PC-3 (cell line): ENCODE results near the gene PTCH1. TPM values are rescaled to one million over a fixed set of nuclear protein-coding genes. Genes with fewer than 3 reads are reported as not detected.
A peak's percentile ranks its signal among the peaks of the same experiment; 100 is the strongest.

Experiments used
- ATAC-seq: fragments of 200-7000 bp; cut with Tn5 transposase; 2 replicates; pipeline ENCODE4 v1.9.1; 2020; ENCODE audit warnings: mild to moderate bottlenecking, moderate library complexity
- BruUV-seq: library from RNA; stranded (reverse); fragments of 400-500 nt; replicated peaks from 2 replicates; lab custom pipeline; 2021; lab: Mats Ljungman, UMichigan
- CTCF ChIA-PET: fragments of 300-600 bp; sonication (Branson Sonifier 250); formaldehyde crosslinking; loops from one replicate; lab custom pipeline; 2022; ENCODE audit warnings: antibody characterized with exemption; lab: Charles Lee
- POLR2A ChIA-PET: fragments of 300-600 bp; sonication (Branson Sonifier 250); formaldehyde crosslinking; loops from one replicate; lab custom pipeline; 2022; ENCODE audit warnings: antibody characterized with exemption; ENCODE audit not compliant: unreplicated experiment; lab: Charles Lee
- DNase-seq: peaks from one replicate; pipeline ENCODE4 v3.0.0-alpha.2; 2015
- H2AFZ ChIP-seq: fragments of 300-600 bp; sonication (generic); 2 replicates; pipeline ENCODE4 v1.6.0; 2016; ENCODE audit warnings: antibody characterized with exemption, low read length
- H3F3A ChIP-seq: fragments of 300-600 bp; sonication (generic); one replicate; pipeline ENCODE4 v1.6.0; 2017; ENCODE audit warnings: antibody characterized with exemption, low read length, control low read depth, mild to moderate bottlenecking; ENCODE audit not compliant: unreplicated experiment
- H3K27ac ChIP-seq: fragments of 300-600 bp; sonication (generic); 2 replicates; pipeline ENCODE4 v1.5.1; 2016; ENCODE audit warnings: mild to moderate bottlenecking, low read length
- H3K27me3 ChIP-seq: fragments of 300-600 bp; sonication (generic); 2 replicates; pipeline ENCODE4 v1.6.1; 2016; ENCODE audit warnings: low read length, mixed read lengths
- H3K36me3 ChIP-seq: fragments of 300-600 bp; sonication (generic); 2 replicates; pipeline ENCODE4 v1.6.1; 2016; ENCODE audit warnings: low read depth, mixed run types, low read length, mixed read lengths
- H3K4me1 ChIP-seq: fragments of 300-600 bp; sonication (generic); 2 replicates; pipeline ENCODE4 v1.5.1; 2016; ENCODE audit warnings: low read length; ENCODE audit not compliant: insufficient read depth
- H3K4me2 ChIP-seq: fragments of 300-600 bp; sonication (generic); 2 replicates; pipeline ENCODE4 v1.6.0; 2016; ENCODE audit warnings: low read length
- H3K4me3 ChIP-seq: fragments of 300-600 bp; sonication (generic); 2 replicates; pipeline ENCODE4 v1.5.1; 2016; ENCODE audit warnings: mild to moderate bottlenecking, low read length, mixed read lengths
- H3K79me2 ChIP-seq: fragments of 300-600 bp; sonication (generic); 2 replicates; pipeline ENCODE4 v1.6.1; 2017; ENCODE audit warnings: low read length, mixed read lengths
- H3K9ac ChIP-seq: fragments of 300-600 bp; sonication (generic); 2 replicates; pipeline ENCODE4 v1.6.0; 2016; ENCODE audit warnings: mild to moderate bottlenecking, low read length
- H3K9me2 ChIP-seq: fragments of 300-600 bp; sonication (generic); replicated peaks from 2 replicates; pipeline ENCODE4 v1.6.1; 2016; ENCODE audit warnings: mixed run types, low read length, mixed read lengths
- H3K9me3 ChIP-seq: fragments of 300-600 bp; sonication (generic); 2 replicates; pipeline ENCODE4 v1.6.1; 2016; ENCODE audit warnings: low read length, mixed read lengths
- H4K20me1 ChIP-seq: fragments of 300-600 bp; sonication (generic); 2 replicates; pipeline ENCODE4 v1.6.1; 2016; ENCODE audit warnings: low read length, mixed read lengths
- CTCF ChIP-seq: fragments of 300-600 bp; sonication (generic); conservative IDR thresholded peaks from 2 replicates; pipeline ENCODE4 v1.5.1; 2017; ENCODE audit warnings: antibody characterized with exemption, low read depth, mild to moderate bottlenecking, low read length
- EZH2 ChIP-seq: fragments of 300-600 bp; sonication (generic); IDR thresholded peaks from one replicate; pipeline ENCODE4 v1.6.1; 2017; ENCODE audit warnings: antibody characterized with exemption, mild to moderate bottlenecking, low read length; ENCODE audit not compliant: unreplicated experiment
- EZH2phosphoT487 ChIP-seq: fragments of 300-600 bp; sonication (generic); IDR thresholded peaks from 2 replicates; pipeline ENCODE4 v1.6.1; 2018; ENCODE audit warnings: mild to moderate bottlenecking, antibody characterized with exemption, low read length, borderline replicate concordance
- intact Hi-C: fragments of 100-400 bp; cut with micrococcal nuclease; formaldehyde crosslinking; loops from 2 replicates; pipeline ENCODE4 v1.9.0; 2023
- total RNA-seq: library from RNA; depleted of rRNA; stranded (reverse); fragments of >200 nt; gene quantifications from 2 replicates; pipeline ENCODE4 v1.2.3, GENCODE V29; 2014

Gene PTCH1
- total RNA-seq, 1 experiment from 2014 or later, result 0.77 TPM

- Histone ChIP-seq H3K27ac (no peak overlapping the region), H3K9ac (peak overlapping the region; percentile 24), H3K9me3 (no peaks in the 10 kb centered on the region), H3K9me2 (no peaks in the 10 kb centered on the region), H2AFZ (peak overlapping the region; percentile 96), H3F3A (no peaks in the 10 kb centered on the region), H3K79me2 (peaks cover 4% of the 10 kb centered on the region; the same call in 1 of the 2 replicates), H3K27me3 (no peaks in the 10 kb centered on the region), H3K4me2 (peak overlapping the region; percentile 97), H4K20me1 (no peaks in the 10 kb centered on the region), H3K4me1 (peaks cover 25% of the 10 kb centered on the region), H3K36me3 (no peaks in the 10 kb centered on the region), H3K4me3 (peak overlapping the region; percentile 96)
- TF ChIP-seq EZH2phosphoT487 (no peak), EZH2 (no peak), CTCF (no peak)
- DNase-seq (peak; percentile 32), ATAC-seq (peak; percentile 3; the same call in 1 of the 2 replicates)
- CTCF ChIA-PET, result no interaction called here
- intact Hi-C loops, result loop anchor here (2.0 to 10.0 kb wide), 3 partner anchors 191 to 707 kb away; partner anchors contain the start of gene FANCC
- BruUV-seq, result no TSS peak
- POLR2A ChIA-PET, result interaction anchor here (0.6 kb wide), 1 partner anchor 138 kb away, joined by 3 read pairs; no protein-coding TSS in a partner anchor
Observed at GRCh38 chr9:95507464-95508241, 9.1 kb downstream of the PTCH1 start.

- Histone ChIP-seq H3K9ac (peak overlapping the region; percentile 24), H3K9me2 (no peaks in the 10 kb centered on the region), H3K4me3 (peak overlapping the region; percentile 96), H3K36me3 (no peaks in the 10 kb centered on the region), H2AFZ (peak overlapping the region; percentile 96), H3K9me3 (no peaks in the 10 kb centered on the region), H3K79me2 (no peaks in the 10 kb centered on the region; the same call in 1 of the 2 replicates), H3F3A (no peaks in the 10 kb centered on the region), H3K27ac (no peak overlapping the region), H3K4me2 (peak overlapping the region; percentile 97), H3K4me1 (peaks cover 18% of the 10 kb centered on the region), H4K20me1 (no peaks in the 10 kb centered on the region), H3K27me3 (no peaks in the 10 kb centered on the region)
- peak; percentile 4; the same call in 1 of the 2 replicates for ATAC-seq
- DNase-seq, result peak; percentile 25
- CTCF ChIA-PET, result no interaction called here
- TF ChIP-seq CTCF (no peak), EZH2 (no peak)
- POLR2A ChIA-PET, result no interaction called here
- intact Hi-C loops, result loop anchor here (2.0 to 10.0 kb wide), 3 partner anchors 190 to 708 kb away; partner anchors contain the start of gene FANCC
- BruUV-seq, result no TSS peak
Observed at GRCh38 chr9:95506678-95507463, 9.9 kb downstream of the PTCH1 start.
